ENCODE data around the gene INF2. TPM values are rescaled to one million over a fixed set of nuclear protein-coding genes. Genes with fewer than 3 reads are reported as not detected.
A peak's percentile ranks its signal among the peaks of the same experiment; 100 is the strongest.

INF2 gene
- total RNA-seq, 1 donor from 2014 or later: 7.8 TPM

- Histone ChIP-seq H3K9ac (no peak overlapping the region), H2AFZ (replicated peaks) (no peak overlapping the region), H3K4me1 (no peaks in the 10 kb centered on the region), H3K36me3 (no peaks in the 10 kb centered on the region), H3F3A (ENCODE audit: low read depth) (no peaks in the 10 kb centered on the region), H4K20me1 (ENCODE audit: low read depth) (no peaks in the 10 kb centered on the region), H3K27me3 (no peaks in the 10 kb centered on the region), H3K79me2 (ENCODE audit: low read depth) (no peaks in the 10 kb centered on the region), H3K4me2 (no peak overlapping the region), H3K9me3 (ENCODE audit: low read depth) (no peaks in the 10 kb centered on the region), H3K4me3 (no peak overlapping the region), H3K27ac (no peak overlapping the region)
- peaks cover 26% of the 10 kb centered on the region for H3K9me3 Mint-ChIP-seq
- peaks cover 13% of the 10 kb centered on the region for H3K4me1 Mint-ChIP-seq
- peaks cover 13% of the 10 kb centered on the region for H3K27me3 Mint-ChIP-seq (ENCODE audit: insufficient read depth, low read depth)
- H3K4me3 Mint-ChIP-seq: no peak overlapping the region
- peaks cover 2% of the 10 kb centered on the region for H3K36me3 Mint-ChIP-seq
- no peak for DNase-seq (ENCODE audit: low spot score)
- H3K27ac Mint-ChIP-seq: peak overlapping the region; percentile 50
- TF ChIP-seq EZH2 (IDR thresholded peaks at IDR 0.05) (no peak), EZH2phosphoT487 (IDR thresholded peaks at IDR 0.05) (no peak), CTCF (IDR thresholded peaks at IDR 0.05) (no peak)
Observed at GRCh38 chr14:104656014-104656714, 33.3 kb upstream of the INF2 start.

GRCh38 chr14:104657101-104657524 lies 32.3 kb upstream of the INF2 start:
- no peak overlapping the region for H2AFZ ChIP-seq (replicated peaks)
- H3K27me3 Mint-ChIP-seq (ENCODE audit: insufficient read depth, low read depth): peaks cover 14% of the 10 kb centered on the region
- H3K9me3 Mint-ChIP-seq: peaks cover 28% of the 10 kb centered on the region
- H3K9me3 ChIP-seq (ENCODE audit: low read depth): no peaks in the 10 kb centered on the region
- H3K9ac ChIP-seq: no peak overlapping the region
- peaks cover 2% of the 10 kb centered on the region for H3K36me3 Mint-ChIP-seq
- no peaks in the 10 kb centered on the region for H3K36me3 ChIP-seq
- TF ChIP-seq CTCF (IDR thresholded peaks at IDR 0.05): no peak
- TF ChIP-seq EZH2phosphoT487 (IDR thresholded peaks at IDR 0.05): no peak
- TF ChIP-seq EZH2 (IDR thresholded peaks at IDR 0.05): no peak
- no peaks in the 10 kb centered on the region for H3K79me2 ChIP-seq (ENCODE audit: low read depth)
- peak overlapping the region; percentile 57 for H3K27ac Mint-ChIP-seq
- no peaks in the 10 kb centered on the region for H3K27me3 ChIP-seq
- no peaks in the 10 kb centered on the region for H3K4me1 ChIP-seq
- H3K4me1 Mint-ChIP-seq: peaks cover 13% of the 10 kb centered on the region
- H3K4me3 ChIP-seq: no peak overlapping the region
- no peak overlapping the region for H3K27ac ChIP-seq
- no peaks in the 10 kb centered on the region for H3F3A ChIP-seq (ENCODE audit: low read depth)
- no peak overlapping the region for H3K4me3 Mint-ChIP-seq
- DNase-seq (ENCODE audit: low spot score): no peak
- no peaks in the 10 kb centered on the region for H4K20me1 ChIP-seq (ENCODE audit: low read depth)
- no peak overlapping the region for H3K4me2 ChIP-seq

GRCh38 chr14:104657563-104658324 lies 31.7 kb upstream of the INF2 start:
- Histone ChIP-seq H4K20me1 (ENCODE audit: low read depth) (no peaks in the 10 kb centered on the region), H3K4me3 (no peak overlapping the region), H3K27ac (no peak overlapping the region), H3K4me2 (no peak overlapping the region), H3K79me2 (ENCODE audit: low read depth) (no peaks in the 10 kb centered on the region), H3K9me3 (ENCODE audit: low read depth) (no peaks in the 10 kb centered on the region), H3K9ac (no peak overlapping the region), H3K27me3 (no peaks in the 10 kb centered on the region), H2AFZ (replicated peaks) (no peak overlapping the region), H3K4me1 (no peaks in the 10 kb centered on the region), H3F3A (ENCODE audit: low read depth) (no peaks in the 10 kb centered on the region), H3K36me3 (no peaks in the 10 kb centered on the region)
- Mint-ChIP-seq H3K27ac (peak overlapping the region; percentile 76), H3K4me1 (peaks cover 13% of the 10 kb centered on the region), H3K36me3 (peaks cover 2% of the 10 kb centered on the region), H3K9me3 (peaks cover 25% of the 10 kb centered on the region), H3K4me3 (no peak overlapping the region), H3K27me3 (ENCODE audit: insufficient read depth, low read depth) (peaks cover 13% of the 10 kb centered on the region)
- DNase-seq (ENCODE audit: low spot score): no peak
- TF ChIP-seq EZH2phosphoT487 (IDR thresholded peaks at IDR 0.05) (no peak), EZH2 (IDR thresholded peaks at IDR 0.05) (no peak), CTCF (IDR thresholded peaks at IDR 0.05) (no peak)

All from neural progenitor cell (in vitro differentiated cells).